ENCODE results near the gene NDUFS2. TPM values are rescaled to one million over a fixed set of nuclear protein-coding genes. Genes with fewer than 3 reads are reported as not detected.
"Not testable (repeated sequence)": the region's sequence is repeated elsewhere in the genome, so short reads cannot be mapped to it uniquely, and the experiment has no call there.

NDUFS2 gene
- total RNA-seq, 1 donor from 2014 or later: 334 TPM

GRCh38 chr1:161227196-161227871 lies 25.2 kb downstream of the NDUFS2 start:
- intact Hi-C loops (cut with DNase I): loop anchor here (1.0 to 5.0 kb wide), 4 partner anchors 64 to 155 kb away; partner anchors contain the start of genes CFAP126 and SDHC
- ATAC-seq: peak; percentile 59
- peak; percentile 85 for DNase-seq (ENCODE audit: missing footprints)

GRCh38 chr1:161228032-161228431 lies 25.9 kb downstream of the NDUFS2 start:
- no peak for ATAC-seq
- intact Hi-C loops (cut with DNase I): loop anchor here (5.0 kb wide), 1 partner anchor 139 kb away; the partner anchor contains the start of gene CFAP126
- no peak for DNase-seq (ENCODE audit: missing footprints)

DNA sequence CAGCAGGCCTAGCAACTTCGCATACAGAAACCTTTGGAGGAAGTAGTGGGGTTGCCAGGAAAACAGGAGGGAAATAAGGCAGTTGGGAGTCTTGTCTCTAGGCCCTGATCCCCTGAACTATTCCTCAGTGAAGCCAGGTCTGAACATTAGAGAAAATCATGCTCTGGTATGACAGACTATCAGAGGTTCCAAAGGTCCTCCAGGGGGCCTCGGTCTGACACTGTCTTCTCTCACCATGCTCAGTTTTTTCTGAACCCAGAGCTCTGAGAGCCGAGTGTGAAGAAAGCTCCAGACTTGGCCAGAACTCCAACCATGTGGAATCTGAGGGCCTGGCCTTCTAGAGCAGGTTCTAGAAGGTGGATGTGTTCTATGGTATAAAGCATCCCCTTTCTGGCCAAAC lies 27.7 kb downstream of the NDUFS2 start:
- no peak for DNase-seq (ENCODE audit: missing footprints)
- ATAC-seq: no peak
- intact Hi-C loops (cut with DNase I): loop anchor here (5.0 kb wide), 1 partner anchor 137 kb away; the partner anchor contains the start of gene CFAP126

DNA sequence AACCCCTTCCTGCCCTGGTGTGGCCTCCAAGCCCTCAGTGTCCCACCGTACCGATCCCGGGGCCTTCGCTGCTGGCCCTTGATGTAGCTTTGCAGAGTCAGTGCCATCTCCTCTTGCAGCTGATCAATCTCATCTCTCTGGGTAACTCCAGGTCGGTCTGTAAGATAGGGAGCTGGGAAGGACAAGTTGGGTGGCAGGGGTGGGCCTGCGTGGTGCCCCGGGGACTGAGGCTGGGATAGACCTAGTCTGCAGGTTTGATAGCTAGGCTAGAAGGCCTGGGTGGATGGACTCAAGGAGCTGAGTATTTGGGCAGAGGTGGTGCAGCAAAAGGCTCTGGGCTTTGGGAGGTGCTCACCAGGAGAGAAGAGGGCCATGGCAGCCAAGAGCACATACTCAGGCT lies 28.6 kb downstream of the NDUFS2 start:
- intact Hi-C loops (cut with DNase I): no loop called here
- ATAC-seq: no peak
- DNase-seq (ENCODE audit: missing footprints): no peak

- ATAC-seq (no peak), DNase-seq (ENCODE audit: missing footprints) (no peak)
- intact Hi-C loops (cut with DNase I): no loop called here
Measured at GRCh38 chr1:161233102-161233501, 30.9 kb downstream of the NDUFS2 start.

DNA sequence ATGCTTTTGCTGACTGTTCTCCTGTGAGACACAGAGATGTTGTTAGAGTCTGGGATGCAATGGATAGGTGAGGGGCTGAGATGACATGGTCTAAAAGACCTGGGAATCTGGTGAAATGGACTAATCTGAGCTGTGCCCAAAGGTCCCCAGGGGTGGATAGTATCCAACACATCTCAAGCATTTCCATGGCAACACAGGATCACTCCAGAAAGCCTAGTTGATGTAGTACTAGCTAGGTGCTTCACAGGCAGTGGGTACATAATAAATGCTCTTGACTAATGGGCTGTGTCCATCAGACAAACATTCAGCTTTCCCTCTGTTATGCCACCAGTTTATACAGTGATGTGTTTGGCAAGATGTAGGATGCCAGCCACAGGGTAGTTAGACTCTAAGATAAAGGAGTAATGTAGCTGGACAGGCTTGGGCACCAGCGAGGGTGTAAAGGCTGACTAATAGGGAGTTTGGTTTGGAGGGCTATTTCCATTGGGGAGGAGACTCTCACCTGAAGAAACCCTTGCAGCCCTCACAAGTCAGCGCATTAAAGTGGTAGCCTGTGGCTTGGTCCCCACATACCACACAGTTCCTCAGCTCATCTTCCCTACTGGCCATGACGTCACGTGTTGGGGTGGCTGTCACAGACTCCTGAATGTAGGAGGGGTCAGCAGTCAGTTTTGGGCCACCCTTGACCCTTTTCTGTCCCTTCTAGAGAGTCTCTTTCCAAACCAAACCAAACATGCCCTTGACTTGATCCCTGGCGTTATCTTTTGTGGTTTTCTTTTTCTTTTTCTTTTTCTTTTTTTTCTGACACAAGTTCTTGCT lies 34.0 kb downstream of the NDUFS2 start:
- DNase-seq (ENCODE audit: missing footprints): no peak
- intact Hi-C loops (cut with DNase I): no loop called here
- ATAC-seq: no peak

DNA sequence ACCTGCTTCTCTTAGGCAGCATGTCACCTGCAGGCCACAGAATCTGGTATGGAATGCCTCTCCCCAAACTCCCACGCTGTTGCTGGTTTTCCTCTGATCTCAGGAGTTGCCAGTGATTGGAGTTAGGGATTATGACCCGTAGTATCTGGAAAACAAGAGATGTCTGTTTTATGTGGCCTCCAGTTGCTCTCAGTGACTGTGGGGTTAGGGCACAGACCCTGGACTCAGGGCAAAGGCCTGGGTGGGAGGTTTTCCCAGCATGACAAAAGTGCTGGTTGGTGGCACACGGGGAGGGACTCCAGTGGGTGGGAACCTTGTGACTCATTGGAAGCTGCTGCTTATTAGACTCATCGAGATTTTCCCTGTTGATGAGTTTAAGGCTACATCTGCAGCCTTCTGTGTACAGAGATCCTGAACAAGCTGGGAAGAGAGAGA lies 35.9 kb downstream of the NDUFS2 start, which contains the start of gene NR1I3:
NR1I3 (minus strand) TSS at position 165 of the 435 bp plus-strand sequence. CDS start 1,638 bp downstream, outside the sequence.
- intact Hi-C loops (cut with DNase I): no loop called here

GRCh38 chr1:161241682-161242081 lies 39.5 kb downstream of the NDUFS2 start:
- no peak for DNase-seq (ENCODE audit: missing footprints)
- intact Hi-C loops (cut with DNase I): no loop called here
- ATAC-seq: no peak

More for the DNA sequence above, 35.9 kb downstream of the NDUFS2 start, which contains the start of gene NR1I3:
- ATAC-seq: no peak
- no peak for DNase-seq (ENCODE audit: missing footprints)

- DNase-seq (ENCODE audit: missing footprints) (no peak), ATAC-seq (no peak)
- intact Hi-C loops (cut with DNase I): no loop called here
Measured at GRCh38 chr1:161242313-161242712, 40.1 kb downstream of the NDUFS2 start.

GRCh38 chr1:161244888-161245287 lies 42.7 kb downstream of the NDUFS2 start:
- ATAC-seq (no peak), DNase-seq (ENCODE audit: missing footprints) (peak; percentile 33)
- intact Hi-C loops (cut with DNase I): no loop called here

DNA sequence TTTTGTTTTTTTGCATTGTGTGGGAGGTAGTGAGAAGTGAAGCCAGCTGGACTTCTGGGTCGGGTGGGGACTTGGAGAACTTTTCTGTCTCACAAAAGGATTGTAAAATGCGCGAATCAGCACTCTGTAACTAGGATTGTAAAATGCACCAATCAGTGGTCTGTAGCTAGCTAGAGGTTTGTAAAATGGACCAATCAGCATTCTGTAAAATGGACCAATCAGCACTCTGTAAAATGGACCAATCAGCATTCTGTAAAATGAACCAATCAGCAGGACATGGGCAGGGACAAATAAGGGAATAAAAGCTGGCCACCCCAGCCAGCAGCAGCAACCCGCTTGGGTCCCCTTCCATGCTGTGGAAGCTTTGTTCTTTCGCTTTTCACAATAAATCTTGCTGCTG lies 47.9 kb downstream of the NDUFS2 start:
- DNase-seq (ENCODE audit: missing footprints); intact Hi-C loops (cut with DNase I); ATAC-seq: not testable (repeated sequence)

DNA sequence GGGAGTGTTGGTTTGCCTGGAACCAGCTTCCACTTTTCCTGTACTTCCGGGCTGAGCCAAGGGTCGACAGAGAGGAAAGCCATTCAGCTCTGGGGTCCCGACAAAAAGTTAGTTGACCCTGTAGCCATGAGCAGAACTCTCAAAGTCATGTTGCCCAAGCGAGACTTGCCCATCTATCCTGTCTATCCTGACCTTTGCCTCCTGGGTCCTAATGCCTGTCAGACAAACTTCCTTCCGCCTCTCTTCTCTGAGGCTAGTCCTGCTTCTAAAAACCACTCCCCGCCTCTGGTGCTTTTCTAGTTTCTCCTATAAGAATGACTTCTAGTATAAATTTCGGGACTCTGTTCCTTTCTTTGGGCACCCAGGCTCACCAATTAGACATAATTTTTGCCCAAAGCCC lies 48.7 kb downstream of the NDUFS2 start:
- no peak for DNase-seq (ENCODE audit: missing footprints)
- no peak for ATAC-seq
- intact Hi-C loops (cut with DNase I): no loop called here

GRCh38 chr1:161251579-161251978 lies 49.4 kb downstream of the NDUFS2 start:
- no peak for DNase-seq (ENCODE audit: missing footprints)
- intact Hi-C loops (cut with DNase I): no loop called here

GRCh38 chr1:161255302-161255701 lies 53.1 kb downstream of the NDUFS2 start:
- DNase-seq (ENCODE audit: missing footprints); intact Hi-C loops (cut with DNase I); ATAC-seq: not testable (repeated sequence)

More at GRCh38 chr1:161251579-161251978, 49.4 kb downstream of the NDUFS2 start:
- ATAC-seq: no peak

- intact Hi-C loops (cut with DNase I): not testable (repeated sequence)
Measured at GRCh38 chr1:161255955-161256520, 53.9 kb downstream of the NDUFS2 start.

DNA sequence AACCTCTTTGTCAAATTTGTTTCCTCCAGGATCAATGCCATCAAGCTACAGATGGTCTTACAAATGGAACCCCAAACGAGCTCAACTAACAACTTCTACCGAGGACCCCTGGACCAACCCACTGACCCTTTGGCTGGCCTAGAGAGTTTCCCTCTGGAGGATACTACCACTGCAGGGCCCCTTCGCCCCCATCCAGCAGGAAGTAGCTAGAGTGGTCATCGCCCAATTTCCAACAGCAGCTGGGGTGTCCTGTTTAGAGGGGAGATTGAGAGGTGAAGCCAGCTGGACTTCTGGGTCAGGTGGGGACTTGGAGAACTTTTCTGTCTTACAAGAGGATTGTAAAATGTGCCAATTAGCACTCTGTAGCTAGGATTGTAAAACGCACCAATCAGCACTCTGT lies 54.9 kb downstream of the NDUFS2 start:
- ATAC-seq; intact Hi-C loops (cut with DNase I); DNase-seq (ENCODE audit: missing footprints): not testable (repeated sequence)

More at GRCh38 chr1:161255955-161256520, 53.9 kb downstream of the NDUFS2 start:
- DNase-seq (ENCODE audit: missing footprints); ATAC-seq: not testable (repeated sequence)

DNA sequence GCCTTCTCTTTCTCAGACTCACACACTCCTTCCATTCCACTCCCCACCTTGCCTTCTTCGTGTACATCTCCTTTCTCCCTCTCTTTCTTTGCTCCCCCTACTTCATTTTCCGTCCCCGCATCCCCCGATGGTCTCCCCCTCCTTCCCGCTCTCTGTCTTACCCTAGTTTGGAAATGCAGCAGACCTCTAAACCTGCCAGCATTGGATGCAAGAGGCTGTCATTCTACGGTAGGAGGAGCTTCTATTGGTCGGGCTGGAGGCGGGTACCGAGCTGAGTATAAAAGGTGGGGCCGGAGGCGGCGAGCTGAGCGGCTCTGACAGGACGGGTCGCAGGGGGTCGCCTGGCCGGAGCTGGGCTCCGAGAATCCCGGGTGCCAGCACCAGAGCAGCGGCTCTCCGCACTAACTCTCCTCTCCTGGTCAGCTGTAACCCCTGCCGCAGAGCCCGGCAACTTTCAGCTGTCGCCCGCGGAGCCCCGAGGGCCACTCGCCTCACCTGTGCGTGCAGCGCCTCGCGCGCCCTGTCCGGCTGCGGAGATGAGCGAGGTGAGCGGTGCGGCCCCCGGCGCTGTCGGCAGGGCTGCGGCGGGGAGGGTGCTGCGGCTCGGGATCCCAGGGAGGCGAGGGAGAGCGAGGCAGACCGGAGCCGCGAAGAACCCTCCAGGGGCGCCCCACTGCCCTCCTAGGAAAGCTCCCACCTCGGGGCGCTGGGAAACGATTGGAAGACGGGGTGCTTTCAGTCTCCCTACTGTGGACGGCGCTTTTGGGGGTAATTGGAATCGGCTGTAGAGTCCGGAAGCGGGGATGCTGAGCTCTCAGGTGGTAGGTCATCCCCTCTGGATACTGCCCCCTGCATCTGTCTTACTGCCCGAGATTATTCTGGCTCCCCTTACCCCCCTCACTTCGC lies 56.5 kb downstream of the NDUFS2 start, which contains the start of gene PCP4L1:
PCP4L1 (plus strand) TSS at position 307 of the 906 bp plus-strand sequence; CDS start at position 537, 230 bp downstream.
- peak; percentile 48 for ATAC-seq
- DNase-seq (ENCODE audit: missing footprints): no peak
- intact Hi-C loops (cut with DNase I): no loop called here

- DNase-seq (ENCODE audit: missing footprints) (no peak), ATAC-seq (no peak)
- intact Hi-C loops (cut with DNase I): no loop called here
Measured at GRCh38 chr1:161259345-161259702, 57.2 kb downstream of the NDUFS2 start.

All from Right ventricle myocardium inferior (tissue), 1 donor.